ENCODE data around the gene ATM.

Gene ATM

GRCh38 chr11:108222574-108223347 lies at the start of gene ATM, which contains the start of gene NPAT:
Gene ATM (plus strand): TSS chr11:108223067. CDS start chr11:108227625, 4,558 bp downstream.
Gene NPAT (minus strand): TSS chr11:108222638. CDS start chr11:108222536, 102 bp downstream.
- TF ChIP-seq CTCF (IDR thresholded peaks at IDR 0.05; ENCODE audit: low read depth, low read length, poor library complexity, severe bottlenecking), result peak; percentile 84
- TF ChIP-seq EZH2phosphoT487 (IDR thresholded peaks at IDR 0.05; ENCODE audit: borderline replicate concordance, low read length), result no peak
- Histone ChIP-seq H3K4me2 (ENCODE audit: low read length) (peak within 1 kb of the TSS; percentile 97), H3K4me3 (ENCODE audit: low read length) (peak within 1 kb of the TSS; percentile 87), H3F3A (ENCODE audit: control insufficient read depth, insufficient read depth) (peaks cover 31% of the 10 kb centered on the region), H4K20me1 (ENCODE audit: control insufficient read depth, insufficient read depth, low read depth, low read length) (peaks cover 13% of the 10 kb centered on the region), H3K9me3 (ENCODE audit: control insufficient read depth, insufficient read depth, low read length) (no peaks in the 10 kb centered on the region), H3K79me2 (ENCODE audit: control insufficient read depth, low read length) (peaks cover 93% of the 10 kb centered on the region), H3K27me3 (ENCODE audit: control insufficient read depth, low read length) (no peaks in the 10 kb centered on the region), H3K9me2 (replicated peaks; ENCODE audit: control insufficient read depth, low read length) (no peaks in the 10 kb centered on the region), H3K36me3 (ENCODE audit: control insufficient read depth, low read length) (peaks cover 88% of the 10 kb centered on the region), H3K4me1 (ENCODE audit: control insufficient read depth, low read length) (peaks cover 47% of the 10 kb centered on the region), H3K27ac (ENCODE audit: low read depth, low read length) (peak within 1 kb of the TSS; percentile 91)

GRCh38 chr11:108177570-108177969 lies 45.3 kb upstream of the ATM start:
- H3K9me3 ChIP-seq (ENCODE audit: control insufficient read depth, insufficient read depth, low read length), result no peaks in the 10 kb centered on the region
- H3K4me3 ChIP-seq (ENCODE audit: low read length), result no peak overlapping the region
- no peaks in the 10 kb centered on the region for H3K9me2 ChIP-seq (replicated peaks; ENCODE audit: control insufficient read depth, low read length)
- H3K27me3 ChIP-seq (ENCODE audit: control insufficient read depth, low read length), result no peaks in the 10 kb centered on the region
- 0 out of 2 replicates have a peak, but pooled peaks cover 2% of the 10 kb centered on the region for H3K79me2 ChIP-seq (ENCODE audit: control insufficient read depth, low read length)
- peaks cover 12% of the 10 kb centered on the region; the same call in 1 of the 2 replicates for H3F3A ChIP-seq (ENCODE audit: control insufficient read depth, insufficient read depth)
- 0 out of 2 replicates have a peak overlapping the region, but pooled peaks have one; percentile 57 for H3K27ac ChIP-seq (ENCODE audit: low read depth, low read length)
- H3K4me2 ChIP-seq (ENCODE audit: low read length), result peak overlapping the region; percentile 28
- peaks cover 45% of the 10 kb centered on the region for H3K4me1 ChIP-seq (ENCODE audit: control insufficient read depth, low read length)
- H4K20me1 ChIP-seq (ENCODE audit: control insufficient read depth, insufficient read depth, low read depth, low read length), result no peaks in the 10 kb centered on the region
- TF ChIP-seq EZH2phosphoT487 (IDR thresholded peaks at IDR 0.05; ENCODE audit: borderline replicate concordance, low read length) (no peak), CTCF (IDR thresholded peaks at IDR 0.05; ENCODE audit: low read depth, low read length, poor library complexity, severe bottlenecking) (no peak)
- peaks cover 87% of the 10 kb centered on the region for H3K36me3 ChIP-seq (ENCODE audit: control insufficient read depth, low read length)

- Histone ChIP-seq H3K4me1 (ENCODE audit: control insufficient read depth, low read length) (peaks cover 20% of the 10 kb centered on the region), H3K27me3 (ENCODE audit: control insufficient read depth, low read length) (no peaks in the 10 kb centered on the region), H3K4me3 (ENCODE audit: low read length) (no peak overlapping the region), H3K4me2 (ENCODE audit: low read length) (no peak overlapping the region), H4K20me1 (ENCODE audit: control insufficient read depth, insufficient read depth, low read depth, low read length) (no peaks in the 10 kb centered on the region), H3K9me2 (replicated peaks; ENCODE audit: control insufficient read depth, low read length) (no peaks in the 10 kb centered on the region), H3K79me2 (ENCODE audit: control insufficient read depth, low read length) (peaks cover 33% of the 10 kb centered on the region), H3F3A (ENCODE audit: control insufficient read depth, insufficient read depth) (peaks cover 4% of the 10 kb centered on the region; the same call in 1 of the 2 replicates), H3K36me3 (ENCODE audit: control insufficient read depth, low read length) (peaks cover 88% of the 10 kb centered on the region), H3K9me3 (ENCODE audit: control insufficient read depth, insufficient read depth, low read length) (no peaks in the 10 kb centered on the region), H3K27ac (ENCODE audit: low read depth, low read length) (no peak overlapping the region)
- TF ChIP-seq EZH2phosphoT487 (IDR thresholded peaks at IDR 0.05; ENCODE audit: borderline replicate concordance, low read length) (no peak), CTCF (IDR thresholded peaks at IDR 0.05; ENCODE audit: low read depth, low read length, poor library complexity, severe bottlenecking) (no peak)
These were observed 29.1 kb upstream of the ATM start for GRCh38 chr11:108193725-108194124.

All from DOHH2 (cell line).